ENCODE results near the gene MITF.
A peak's percentile ranks its signal among the peaks of the same experiment; 100 is the strongest.

The MITF gene

GRCh38 chr3:69739204-69740102 is at the start of gene MITF:
Gene MITF, plus strand, starts transcription at chr3:69739464. Its CDS starts 134 bp downstream, at chr3:69739598.
- Histone ChIP-seq H3K9ac (ENCODE audit: low read depth, low read length) (peak within 1 kb of the TSS; percentile 75), H3K4me1 (ENCODE audit: insufficient read depth, low read length) (peaks cover 7% of the 10 kb centered on the region), H3K36me3 (ENCODE audit: insufficient read depth, low read length) (no peaks in the 10 kb centered on the region), H3K9me3 (ENCODE audit: control insufficient read depth, insufficient read depth, low read length) (no peaks in the 10 kb centered on the region)

DNA sequence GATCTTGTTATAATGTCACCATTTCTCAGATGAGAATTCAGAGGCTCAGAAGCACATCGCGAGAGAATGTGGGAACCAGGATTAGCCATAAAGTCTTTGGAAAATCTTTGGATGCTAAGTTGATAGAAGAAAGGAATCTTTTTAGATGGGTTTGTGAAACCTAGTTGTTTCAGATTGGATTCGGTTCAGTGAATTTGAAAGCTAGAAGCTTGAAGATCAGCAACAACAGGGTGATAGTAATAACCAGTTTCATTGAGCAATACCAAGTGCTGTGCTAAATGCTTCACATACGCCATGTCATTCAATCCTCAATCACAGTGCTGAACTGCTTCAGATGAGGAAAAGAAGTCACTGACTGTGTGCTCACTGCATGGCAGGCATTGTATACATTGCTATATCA is 47.4 kb upstream of the MITF start:
- Histone ChIP-seq H3K36me3 (ENCODE audit: insufficient read depth, low read length) (no peaks in the 10 kb centered on the region), H3K4me1 (ENCODE audit: insufficient read depth, low read length) (no peaks in the 10 kb centered on the region), H3K9me3 (ENCODE audit: control insufficient read depth, insufficient read depth, low read length) (no peaks in the 10 kb centered on the region), H3K9ac (ENCODE audit: low read depth, low read length) (no peak overlapping the region)

DNA sequence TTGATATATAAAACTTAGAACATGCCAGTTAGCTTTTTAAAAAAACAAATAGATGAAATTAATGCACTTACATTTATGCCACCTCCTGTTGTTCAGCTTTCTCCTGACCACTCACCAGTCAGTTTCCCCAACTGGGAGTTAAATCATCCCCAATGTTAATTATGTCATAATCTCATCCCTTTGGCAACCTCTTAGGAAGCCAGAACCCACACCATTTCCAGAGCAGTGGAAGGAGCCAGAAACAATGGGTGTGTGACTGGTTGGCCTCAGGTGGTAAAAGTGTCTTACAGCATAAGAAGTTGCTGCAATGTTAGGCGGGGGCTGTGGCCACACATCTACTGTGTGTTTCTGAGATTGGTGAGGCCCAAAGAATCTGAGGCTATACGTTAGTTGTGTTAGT is 46.5 kb upstream of the MITF start:
- H3K9ac ChIP-seq (ENCODE audit: low read depth, low read length), result no peak overlapping the region
- no peaks in the 10 kb centered on the region for H3K36me3 ChIP-seq (ENCODE audit: insufficient read depth, low read length)
- H3K9me3 ChIP-seq (ENCODE audit: control insufficient read depth, insufficient read depth, low read length), result no peaks in the 10 kb centered on the region
- H3K4me1 ChIP-seq (ENCODE audit: insufficient read depth, low read length), result no peaks in the 10 kb centered on the region

DNA sequence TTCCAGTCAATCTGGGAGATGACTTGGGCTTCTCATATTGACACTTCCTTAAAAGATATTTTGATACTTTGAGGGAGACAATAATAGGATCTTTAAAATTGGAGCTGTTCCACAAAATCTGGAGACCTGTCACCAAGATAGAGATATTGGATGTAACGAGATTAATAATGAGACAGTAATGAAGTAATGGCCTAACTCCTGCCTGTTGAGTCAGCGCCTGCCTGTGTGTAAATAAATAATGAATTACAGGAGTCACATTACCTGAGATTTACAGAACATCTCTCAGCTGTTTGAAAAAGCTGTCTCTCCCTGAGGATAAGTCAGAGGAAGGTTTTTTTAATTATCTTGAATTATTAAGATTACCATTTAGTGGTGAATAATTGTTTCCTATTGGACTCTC is 43.8 kb upstream of the MITF start:
- Histone ChIP-seq H3K9me3 (ENCODE audit: control insufficient read depth, insufficient read depth, low read length) (no peaks in the 10 kb centered on the region), H3K4me1 (ENCODE audit: insufficient read depth, low read length) (no peaks in the 10 kb centered on the region), H3K36me3 (ENCODE audit: insufficient read depth, low read length) (no peaks in the 10 kb centered on the region), H3K9ac (ENCODE audit: low read depth, low read length) (no peak overlapping the region)

GRCh38 chr3:69695933-69696332 is 43.3 kb upstream of the MITF start:
- no peaks in the 10 kb centered on the region for H3K9me3 ChIP-seq (ENCODE audit: control insufficient read depth, insufficient read depth, low read length)
- H3K9ac ChIP-seq (ENCODE audit: low read depth, low read length), result no peak overlapping the region
- H3K36me3 ChIP-seq (ENCODE audit: insufficient read depth, low read length), result no peaks in the 10 kb centered on the region
- no peaks in the 10 kb centered on the region for H3K4me1 ChIP-seq (ENCODE audit: insufficient read depth, low read length)

DNA sequence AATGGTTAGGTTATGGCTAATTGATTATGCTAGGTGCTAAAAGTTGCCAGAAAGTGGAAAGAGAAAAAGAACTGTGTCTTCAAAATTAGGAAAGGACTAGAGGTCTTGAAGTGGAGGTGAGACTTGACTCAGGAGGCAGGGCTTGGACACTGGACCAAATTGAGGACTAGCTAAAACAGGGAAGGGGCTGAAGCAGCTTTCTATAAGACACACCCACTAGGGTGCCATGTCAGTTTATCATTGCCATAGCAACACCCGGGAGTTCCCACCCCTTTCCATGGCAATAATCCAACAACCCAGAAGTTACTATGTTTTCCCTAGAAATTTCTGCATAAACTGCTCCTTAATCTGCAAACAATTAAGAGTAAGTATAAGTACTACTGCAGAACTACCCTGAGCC is 42.9 kb upstream of the MITF start:
- Histone ChIP-seq H3K36me3 (ENCODE audit: insufficient read depth, low read length) (no peaks in the 10 kb centered on the region), H3K9me3 (ENCODE audit: control insufficient read depth, insufficient read depth, low read length) (no peaks in the 10 kb centered on the region), H3K9ac (ENCODE audit: low read depth, low read length) (no peak overlapping the region), H3K4me1 (ENCODE audit: insufficient read depth, low read length) (no peaks in the 10 kb centered on the region)

GRCh38 chr3:69697381-69697780 is 41.9 kb upstream of the MITF start:
- Histone ChIP-seq H3K9ac (ENCODE audit: low read depth, low read length) (no peak overlapping the region), H3K9me3 (ENCODE audit: control insufficient read depth, insufficient read depth, low read length) (no peaks in the 10 kb centered on the region), H3K4me1 (ENCODE audit: insufficient read depth, low read length) (no peaks in the 10 kb centered on the region), H3K36me3 (ENCODE audit: insufficient read depth, low read length) (no peaks in the 10 kb centered on the region)

GRCh38 chr3:69698728-69699127 is 40.5 kb upstream of the MITF start:
- H3K4me1 ChIP-seq (ENCODE audit: insufficient read depth, low read length), result no peaks in the 10 kb centered on the region
- no peaks in the 10 kb centered on the region for H3K36me3 ChIP-seq (ENCODE audit: insufficient read depth, low read length)
- H3K9ac ChIP-seq (ENCODE audit: low read depth, low read length), result no peak overlapping the region
- no peaks in the 10 kb centered on the region for H3K9me3 ChIP-seq (ENCODE audit: control insufficient read depth, insufficient read depth, low read length)

- no peak overlapping the region for H3K9ac ChIP-seq (ENCODE audit: low read depth, low read length)
- no peaks in the 10 kb centered on the region for H3K4me1 ChIP-seq (ENCODE audit: insufficient read depth, low read length)
- no peaks in the 10 kb centered on the region for H3K9me3 ChIP-seq (ENCODE audit: control insufficient read depth, insufficient read depth, low read length)
- H3K36me3 ChIP-seq (ENCODE audit: insufficient read depth, low read length), result no peaks in the 10 kb centered on the region
Observed at GRCh38 chr3:69699183-69699582, 40.1 kb upstream of the MITF start.

- H3K36me3 ChIP-seq (ENCODE audit: insufficient read depth, low read length), result no peaks in the 10 kb centered on the region
- no peaks in the 10 kb centered on the region for H3K4me1 ChIP-seq (ENCODE audit: insufficient read depth, low read length)
- no peaks in the 10 kb centered on the region for H3K9me3 ChIP-seq (ENCODE audit: control insufficient read depth, insufficient read depth, low read length)
- no peak overlapping the region for H3K9ac ChIP-seq (ENCODE audit: low read depth, low read length)
Observed at GRCh38 chr3:69700949-69701348, 38.3 kb upstream of the MITF start.

- H3K4me1 ChIP-seq (ENCODE audit: insufficient read depth, low read length), result no peaks in the 10 kb centered on the region
Observed at GRCh38 chr3:69710153-69710977, 28.9 kb upstream of the MITF start.

GRCh38 chr3:69712269-69712668 is 27.0 kb upstream of the MITF start:
- Histone ChIP-seq H3K4me1 (ENCODE audit: insufficient read depth, low read length) (no peaks in the 10 kb centered on the region), H3K9ac (ENCODE audit: low read depth, low read length) (no peak overlapping the region), H3K36me3 (ENCODE audit: insufficient read depth, low read length) (no peaks in the 10 kb centered on the region), H3K9me3 (ENCODE audit: control insufficient read depth, insufficient read depth, low read length) (no peaks in the 10 kb centered on the region)

More at GRCh38 chr3:69710153-69710977, 28.9 kb upstream of the MITF start:
- Histone ChIP-seq H3K36me3 (ENCODE audit: insufficient read depth, low read length) (no peaks in the 10 kb centered on the region), H3K9ac (ENCODE audit: low read depth, low read length) (no peak overlapping the region), H3K9me3 (ENCODE audit: control insufficient read depth, insufficient read depth, low read length) (no peaks in the 10 kb centered on the region)

GRCh38 chr3:69712933-69713332 is 26.3 kb upstream of the MITF start:
- H3K4me1 ChIP-seq (ENCODE audit: insufficient read depth, low read length), result no peaks in the 10 kb centered on the region
- no peak overlapping the region for H3K9ac ChIP-seq (ENCODE audit: low read depth, low read length)
- H3K36me3 ChIP-seq (ENCODE audit: insufficient read depth, low read length), result no peaks in the 10 kb centered on the region
- no peaks in the 10 kb centered on the region for H3K9me3 ChIP-seq (ENCODE audit: control insufficient read depth, insufficient read depth, low read length)

DNA sequence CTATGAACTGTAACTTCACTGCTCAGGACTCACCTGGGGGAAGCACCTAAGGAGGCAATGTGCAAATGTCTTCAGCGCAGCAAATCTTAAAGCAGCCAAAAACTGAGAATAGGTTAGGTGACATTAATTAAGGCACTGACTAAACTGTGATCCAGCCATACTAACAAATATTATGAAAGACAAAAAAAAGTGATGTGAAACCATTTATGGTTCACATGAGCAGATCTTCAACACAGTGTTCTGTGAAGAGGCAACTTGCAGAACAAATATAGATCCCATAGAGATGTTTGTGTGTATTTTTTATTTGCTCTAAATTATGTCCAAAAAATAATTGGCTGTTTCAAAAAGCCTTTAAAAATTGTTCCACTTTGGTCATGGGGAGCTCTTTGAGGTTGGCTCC is 24.1 kb upstream of the MITF start:
- no peak overlapping the region for H3K9ac ChIP-seq (ENCODE audit: low read depth, low read length)
- H3K9me3 ChIP-seq (ENCODE audit: control insufficient read depth, insufficient read depth, low read length), result no peaks in the 10 kb centered on the region
- H3K4me1 ChIP-seq (ENCODE audit: insufficient read depth, low read length), result peaks cover 11% of the 10 kb centered on the region
- no peaks in the 10 kb centered on the region for H3K36me3 ChIP-seq (ENCODE audit: insufficient read depth, low read length)

GRCh38 chr3:69716119-69716518 is 23.1 kb upstream of the MITF start:
- Histone ChIP-seq H3K4me1 (ENCODE audit: insufficient read depth, low read length) (peaks cover 11% of the 10 kb centered on the region), H3K36me3 (ENCODE audit: insufficient read depth, low read length) (no peaks in the 10 kb centered on the region), H3K9ac (ENCODE audit: low read depth, low read length) (no peak overlapping the region), H3K9me3 (ENCODE audit: control insufficient read depth, insufficient read depth, low read length) (no peaks in the 10 kb centered on the region)
